ENCODE results near the gene SRD5A1.

SRD5A1 gene

DNA sequence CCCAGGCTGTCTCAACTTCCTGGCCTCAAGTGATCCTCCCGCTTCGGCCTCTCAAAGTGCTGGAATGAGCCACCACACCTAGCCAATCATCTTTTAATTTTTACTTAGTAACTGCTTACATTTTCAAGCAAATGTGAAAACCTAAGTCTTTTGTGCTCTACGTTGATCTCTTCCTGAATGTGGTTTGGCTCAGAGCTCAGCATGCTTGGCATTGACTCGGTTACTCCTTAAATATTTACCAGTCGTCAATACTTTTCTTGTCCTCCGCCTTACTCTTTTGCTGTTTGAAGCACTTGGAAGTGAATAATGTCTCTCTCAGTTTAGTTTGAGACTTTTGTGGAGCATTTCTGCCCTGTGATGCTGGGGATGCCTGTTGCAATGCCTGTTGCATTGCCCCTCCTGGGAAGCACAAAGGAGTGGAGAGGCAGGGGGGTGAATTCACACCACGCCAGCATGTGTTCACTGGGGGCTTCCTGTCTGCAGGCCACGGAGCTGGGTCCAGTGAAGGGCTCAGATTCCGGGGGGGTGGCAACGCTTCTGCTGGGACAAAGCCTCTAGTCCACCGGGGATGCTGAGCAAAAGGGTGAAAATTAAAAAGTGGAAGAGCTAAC, 66.9 kb downstream of the SRD5A1 start:
- TF ChIP-seq, protein P1, sequence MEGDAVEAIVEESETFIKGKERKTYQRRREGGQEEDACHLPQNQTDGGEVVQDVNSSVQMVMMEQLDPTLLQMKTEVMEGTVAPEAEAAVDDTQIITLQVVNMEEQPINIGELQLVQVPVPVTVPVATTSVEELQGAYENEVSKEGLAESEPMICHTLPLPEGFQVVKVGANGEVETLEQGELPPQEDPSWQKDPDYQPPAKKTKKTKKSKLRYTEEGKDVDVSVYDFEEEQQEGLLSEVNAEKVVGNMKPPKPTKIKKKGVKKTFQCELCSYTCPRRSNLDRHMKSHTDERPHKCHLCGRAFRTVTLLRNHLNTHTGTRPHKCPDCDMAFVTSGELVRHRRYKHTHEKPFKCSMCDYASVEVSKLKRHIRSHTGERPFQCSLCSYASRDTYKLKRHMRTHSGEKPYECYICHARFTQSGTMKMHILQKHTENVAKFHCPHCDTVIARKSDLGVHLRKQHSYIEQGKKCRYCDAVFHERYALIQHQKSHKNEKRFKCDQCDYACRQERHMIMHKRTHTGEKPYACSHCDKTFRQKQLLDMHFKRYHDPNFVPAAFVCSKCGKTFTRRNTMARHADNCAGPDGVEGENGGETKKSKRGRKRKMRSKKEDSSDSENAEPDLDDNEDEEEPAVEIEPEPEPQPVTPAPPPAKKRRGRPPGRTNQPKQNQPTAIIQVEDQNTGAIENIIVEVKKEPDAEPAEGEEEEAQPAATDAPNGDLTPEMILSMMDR (conservative IDR thresholded peaks at IDR 0.05) = no peak
- no peak for TF ChIP-seq ZFX (IDR thresholded peaks at IDR 0.05)
- no peak overlapping the region for H3K27ac ChIP-seq

DNA sequence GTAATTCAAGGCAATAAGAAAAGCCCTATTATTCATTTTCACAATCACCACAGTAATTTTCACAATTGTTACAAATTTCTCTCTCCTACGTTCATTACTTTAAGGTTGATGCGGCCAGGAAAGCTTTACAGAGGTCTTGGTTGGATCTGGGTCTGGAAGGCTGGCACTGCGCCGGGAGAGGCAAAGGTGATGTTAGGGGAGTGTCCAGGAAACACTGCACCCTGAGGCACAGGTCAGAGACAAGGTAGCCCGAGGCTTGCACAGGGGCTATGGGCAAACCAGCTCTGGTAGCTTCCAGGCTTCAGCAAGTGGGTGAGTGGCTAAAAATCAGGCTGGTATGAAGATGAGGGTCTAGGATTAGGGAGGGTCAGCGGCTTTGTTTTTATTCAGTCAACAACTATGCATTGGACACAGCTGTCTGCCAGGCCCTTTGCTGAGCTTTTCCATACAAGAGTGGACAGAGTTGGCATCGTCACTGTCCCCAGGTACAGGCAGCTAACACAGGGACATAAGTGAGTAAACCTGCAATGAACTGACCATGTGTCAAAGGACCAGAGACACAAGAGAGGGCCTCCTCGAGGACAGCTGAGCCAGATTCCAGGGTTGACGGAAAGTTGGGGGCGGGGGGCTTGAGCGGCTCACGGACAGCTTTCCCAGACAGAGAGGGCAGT, 67.6 kb downstream of the SRD5A1 start:
- TF ChIP-seq ZFX (IDR thresholded peaks at IDR 0.05) = no peak
- TF ChIP-seq, protein P1 (conservative IDR thresholded peaks at IDR 0.05) = no peak
- no peak overlapping the region for H3K27ac ChIP-seq

DNA sequence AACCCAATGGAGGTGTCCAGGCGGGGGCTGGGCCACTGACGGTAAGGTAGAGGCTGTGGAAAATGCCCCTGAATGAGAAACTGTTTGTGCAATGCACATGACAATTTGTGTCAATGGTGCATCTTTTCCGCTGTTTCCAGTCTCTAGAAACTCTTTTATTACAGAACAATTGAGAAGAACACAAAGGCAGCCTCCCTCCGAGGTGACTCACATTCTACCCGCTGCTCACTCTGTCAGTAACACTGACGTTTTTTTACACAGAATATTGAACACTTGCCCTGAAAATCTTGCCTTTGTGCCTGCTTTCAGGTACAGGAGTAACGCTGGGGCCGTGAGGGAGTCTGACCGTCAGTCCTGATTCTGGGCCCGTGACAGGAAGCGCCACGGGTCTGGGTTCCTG, 68.3 kb downstream of the SRD5A1 start:
- TF ChIP-seq ZFX (IDR thresholded peaks at IDR 0.05) = no peak
- TF ChIP-seq, protein P1 (conservative IDR thresholded peaks at IDR 0.05) = no peak

DNA sequence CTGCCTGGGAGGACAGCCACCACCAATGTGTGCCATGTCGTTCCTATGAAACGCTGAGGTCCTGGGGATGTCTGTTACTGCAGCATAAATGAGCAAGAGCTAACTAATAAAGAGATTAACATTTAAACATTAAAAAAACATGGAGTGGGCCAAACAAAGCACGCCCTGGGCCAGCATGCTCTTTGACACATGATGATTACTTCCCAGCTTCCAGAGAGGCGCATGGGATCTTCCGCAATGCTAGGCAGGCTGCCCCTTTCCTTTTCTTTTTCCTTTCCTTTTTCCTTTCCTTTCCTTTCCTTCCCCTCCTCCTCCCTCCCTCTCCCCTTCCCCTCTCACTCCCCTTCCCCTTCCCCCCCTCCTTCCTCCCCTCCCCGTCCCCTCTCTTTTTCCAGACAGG, 69.4 kb downstream of the SRD5A1 start:
- TF ChIP-seq, protein P1 (conservative IDR thresholded peaks at IDR 0.05) = no peak
- TF ChIP-seq ZFX (IDR thresholded peaks at IDR 0.05) = no peak
- H3K27ac ChIP-seq = no peak overlapping the region

More for the DNA sequence above, 68.3 kb downstream of the SRD5A1 start:
- no peak overlapping the region for H3K27ac ChIP-seq

DNA sequence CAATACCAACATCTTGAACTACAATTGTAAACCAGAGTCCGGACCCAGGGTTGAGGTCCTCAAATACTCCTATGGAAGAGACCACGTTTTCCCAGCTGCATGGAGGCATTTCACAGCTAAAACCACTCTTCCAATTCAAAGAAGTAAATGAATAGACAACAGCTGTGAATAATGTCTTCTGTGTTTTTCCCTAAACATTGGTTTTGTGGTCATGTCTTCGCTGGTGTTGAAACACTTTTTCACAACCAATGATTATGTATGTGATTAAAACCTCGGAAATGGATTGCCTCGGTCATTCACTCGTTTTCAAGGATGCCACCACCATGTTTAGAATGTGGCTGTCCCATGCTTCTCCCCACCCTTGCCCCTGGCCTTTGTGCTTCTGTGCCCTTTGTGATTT, 70.6 kb downstream of the SRD5A1 start:
- H3K27ac ChIP-seq = no peak overlapping the region

DNA sequence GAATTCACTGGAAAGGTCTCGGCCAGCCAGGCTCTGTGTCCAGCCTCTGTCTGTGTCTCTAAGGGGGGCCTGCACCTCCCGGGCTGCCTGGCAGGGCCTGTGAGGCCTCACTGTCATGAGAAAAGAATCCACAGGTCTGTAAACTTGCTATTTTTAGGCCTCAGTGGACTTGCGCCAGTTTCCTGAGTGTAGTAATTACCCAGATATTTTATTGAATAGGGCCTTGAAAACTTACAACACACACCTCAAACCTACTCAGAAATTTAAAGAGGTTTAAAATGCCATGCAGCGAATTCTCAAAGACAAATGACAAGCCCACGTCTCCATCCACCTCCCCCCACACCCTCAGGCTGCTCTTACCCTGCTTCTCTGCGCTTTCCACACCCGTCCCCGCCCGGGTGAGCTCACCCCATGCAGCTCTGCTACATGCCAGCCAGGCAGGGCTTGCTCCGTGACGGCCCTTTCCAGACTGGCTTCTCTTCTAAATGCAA, 71.2 kb downstream of the SRD5A1 start:
- H3K27ac ChIP-seq = no peak overlapping the region

More for the DNA sequence above, 70.6 kb downstream of the SRD5A1 start:
- TF ChIP-seq ZFX (IDR thresholded peaks at IDR 0.05) = no peak
- TF ChIP-seq, protein P1 (conservative IDR thresholded peaks at IDR 0.05) = no peak

DNA sequence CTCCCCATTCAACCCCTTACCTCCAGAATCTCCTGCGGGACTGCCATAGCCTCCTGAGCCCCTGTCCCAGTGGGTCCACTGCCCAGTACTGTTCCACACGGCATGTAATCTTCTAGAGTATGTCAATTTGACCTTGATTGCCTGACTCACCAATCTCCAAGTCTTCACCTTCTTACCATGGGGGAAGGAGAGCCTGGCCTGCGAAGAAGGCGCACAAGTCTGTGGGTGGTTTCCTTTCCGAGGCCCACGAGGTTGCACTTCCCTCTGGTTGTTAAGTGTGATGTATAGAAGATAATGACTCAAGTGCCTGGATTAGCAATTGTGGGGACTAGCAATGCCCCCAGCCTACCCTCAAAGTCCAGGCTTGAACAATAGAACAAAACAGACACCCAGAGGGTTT, 71.8 kb downstream of the SRD5A1 start:
- no peak overlapping the region for H3K27ac ChIP-seq
- TF ChIP-seq ZFX (IDR thresholded peaks at IDR 0.05) = no peak
- TF ChIP-seq, protein P1 (conservative IDR thresholded peaks at IDR 0.05) = no peak

More for the DNA sequence above, 71.2 kb downstream of the SRD5A1 start:
- TF ChIP-seq ZFX (IDR thresholded peaks at IDR 0.05) = no peak
- TF ChIP-seq, protein P1 (conservative IDR thresholded peaks at IDR 0.05) = no peak
